NK-92 (cell line): ENCODE results near the gene MIB1.

Experiments used
- DNase-seq: peaks from one replicate; lab custom pipeline; 2025; ENCODE audit not compliant: unreplicated experiment; lab: John Stamatoyannopoulos, UW

MIB1 gene

GRCh38 chr18:21809725-21810124 lies 69.1 kb downstream of the MIB1 start:
- no peak for DNase-seq

GRCh38 chr18:21815101-21815500 lies 74.5 kb downstream of the MIB1 start:
- no peak for DNase-seq

- no peak for DNase-seq
Observed at GRCh38 chr18:21820033-21820810, 79.6 kb downstream of the MIB1 start.

GRCh38 chr18:21820811-21821143 lies 80.2 kb downstream of the MIB1 start:
- no peak for DNase-seq

GRCh38 chr18:21823848-21824247 lies 83.3 kb downstream of the MIB1 start:
- no peak for DNase-seq

- no peak for DNase-seq
Observed at GRCh38 chr18:21826196-21826595, 85.6 kb downstream of the MIB1 start.

- no peak for DNase-seq
Observed at GRCh38 chr18:21826641-21827302, 86.2 kb downstream of the MIB1 start.

- no peak for DNase-seq
Observed at GRCh38 chr18:21830532-21830931, 89.9 kb downstream of the MIB1 start.

GRCh38 chr18:21831413-21831831 lies 90.8 kb downstream of the MIB1 start:
- DNase-seq, result no peak

- DNase-seq, result no peak
Observed at GRCh38 chr18:21833604-21834298, 93.2 kb downstream of the MIB1 start.

GRCh38 chr18:21834299-21834660 lies 93.7 kb downstream of the MIB1 start:
- DNase-seq, result no peak

GRCh38 chr18:21841570-21841969 lies 101.0 kb downstream of the MIB1 start:
- DNase-seq, result no peak

- DNase-seq, result no peak
Observed at GRCh38 chr18:21843341-21843740, 102.7 kb downstream of the MIB1 start.

- DNase-seq, result no peak
Observed at GRCh38 chr18:21851327-21851961, 110.9 kb downstream of the MIB1 start.

- no peak for DNase-seq
Observed at GRCh38 chr18:21853016-21853415, 112.4 kb downstream of the MIB1 start.

- DNase-seq, result no peak
Observed at GRCh38 chr18:21853775-21854552, 113.4 kb downstream of the MIB1 start.

GRCh38 chr18:21855432-21855831 lies 114.8 kb downstream of the MIB1 start:
- DNase-seq, result no peak

GRCh38 chr18:21857871-21858270 lies 117.3 kb downstream of the MIB1 start:
- DNase-seq, result no peak

GRCh38 chr18:21858544-21858943 lies 118.0 kb downstream of the MIB1 start:
- DNase-seq, result no peak

- no peak for DNase-seq
Observed at GRCh38 chr18:21864386-21864785, 123.8 kb downstream of the MIB1 start.

- DNase-seq, result no peak
Observed at GRCh38 chr18:21865043-21865442, 124.5 kb downstream of the MIB1 start.
